HL-60/S4 treated with phorbol 12-myristate 13-acetate at 8.2 ng/mL for 4 days and 3 days (cell line): ENCODE results near the gene ADNP2.

Experiments used
- in situ Hi-C: fragments of 300-500 bp; cut with MboI; formaldehyde crosslinking; loops from 2 replicates; pipeline ENCODE4 v1.15.0; 2022; ENCODE audit warnings: low sequenced_read_pairs

Gene ADNP2

DNA sequence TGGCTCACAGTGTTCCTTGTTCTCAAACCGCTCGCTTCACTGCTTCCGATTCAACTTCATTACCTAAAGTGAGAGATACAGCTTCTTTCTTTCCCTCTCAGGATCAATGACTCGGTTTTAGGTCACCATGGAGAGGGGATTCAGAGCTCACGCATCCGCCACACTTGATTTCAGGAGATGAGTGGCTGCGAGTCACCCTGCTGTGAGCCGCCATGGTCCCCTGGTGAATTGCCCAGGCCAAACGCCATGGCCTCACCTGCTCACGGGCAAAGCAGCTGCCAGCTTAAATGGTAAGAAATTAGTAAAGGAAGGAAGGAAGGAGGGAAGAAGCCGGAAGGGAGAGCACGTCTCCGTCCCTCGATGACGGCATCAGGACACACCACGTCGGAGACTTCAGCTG lies 60.5 kb downstream of the ADNP2 start:
- in situ Hi-C loops = no loop called here

DNA sequence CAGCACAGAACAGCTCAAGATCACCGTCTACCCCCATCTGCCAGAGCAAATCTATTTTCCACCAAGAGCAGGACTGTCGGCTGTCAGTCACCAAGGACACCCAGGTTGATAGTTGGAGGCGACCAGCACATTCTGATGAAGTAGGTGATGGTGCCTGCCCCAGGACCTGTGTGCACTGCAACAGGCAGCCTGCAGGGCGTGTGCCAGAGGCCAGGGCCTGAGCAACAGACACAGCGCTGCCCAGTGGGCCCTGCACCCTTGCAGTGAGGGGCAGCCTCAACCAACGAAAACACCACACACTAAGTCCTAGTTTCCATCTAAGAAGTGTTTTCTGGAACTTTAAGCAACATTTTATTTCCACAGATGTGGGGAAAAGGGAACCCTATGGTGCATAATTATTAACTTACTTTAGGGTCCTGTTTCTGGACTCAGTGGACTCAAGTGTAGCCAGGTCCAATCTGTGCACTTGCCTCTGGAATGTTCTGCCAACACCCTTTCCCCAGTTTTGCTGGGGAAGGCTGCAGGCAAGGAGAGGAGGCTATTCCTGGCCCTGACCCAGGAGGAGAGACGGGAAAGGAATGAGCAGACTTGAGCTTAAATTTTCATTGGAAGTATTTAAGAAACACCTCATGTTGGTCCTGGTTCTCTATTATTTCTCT lies 61.5 kb downstream of the ADNP2 start:
- in situ Hi-C loops = no loop called here

DNA sequence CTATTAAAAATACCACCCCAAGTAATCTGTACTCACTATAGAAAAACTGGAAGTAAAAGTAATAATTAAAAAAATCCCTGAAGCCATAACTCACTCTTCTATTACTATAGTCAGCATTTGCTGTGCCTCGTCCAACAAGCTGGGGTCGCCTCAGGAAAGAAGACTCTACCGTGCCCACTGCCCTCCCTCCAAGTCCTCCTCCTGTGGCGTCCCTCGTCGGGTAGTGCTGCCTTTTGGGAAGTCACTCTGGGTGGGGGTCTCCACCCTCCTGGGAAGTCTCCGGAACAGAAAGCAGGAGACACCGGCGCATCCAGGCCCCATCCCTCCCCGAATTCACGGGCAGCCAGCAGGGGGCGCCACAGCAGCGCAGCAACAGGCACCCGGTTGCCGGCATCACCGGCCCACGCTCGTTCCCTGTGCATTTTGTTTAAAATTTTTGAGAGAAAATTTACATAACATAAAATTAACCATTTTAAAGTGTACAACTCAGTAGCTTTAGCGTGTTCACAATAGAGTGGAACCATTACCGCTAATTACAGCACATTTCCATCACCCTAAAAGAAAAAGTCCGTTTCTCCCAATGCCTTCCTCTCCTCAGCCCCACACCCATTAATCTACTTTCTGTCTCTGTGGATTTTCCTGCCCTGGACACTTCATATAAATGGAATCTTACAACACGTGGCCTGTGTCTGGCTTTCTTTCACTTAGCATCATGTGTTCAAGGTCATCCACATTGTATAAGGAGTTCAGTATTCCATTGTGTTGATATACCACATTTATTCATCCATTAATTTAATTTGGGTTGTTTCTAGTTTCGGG lies 62.2 kb downstream of the ADNP2 start:
- in situ Hi-C loops = no loop called here

DNA sequence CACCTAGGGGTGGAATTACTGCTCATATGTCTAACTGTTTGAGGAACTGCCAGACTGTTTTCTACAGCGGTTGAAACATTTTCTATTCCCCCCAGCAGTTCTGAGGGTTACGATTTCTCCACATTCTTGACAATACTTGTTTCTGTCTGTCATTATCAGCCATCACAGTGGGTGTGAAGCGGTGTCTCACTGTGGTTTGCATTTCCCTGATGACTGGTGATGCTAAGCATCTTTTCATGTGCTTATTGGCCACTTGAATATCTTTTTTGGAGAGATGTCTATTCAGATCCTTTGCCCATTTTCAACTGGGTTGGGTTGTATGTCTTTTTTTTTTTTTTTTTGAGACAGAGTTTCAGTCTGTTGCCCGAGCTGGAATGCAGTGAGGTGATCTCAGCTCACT lies 63.0 kb downstream of the ADNP2 start:
- in situ Hi-C loops = no loop called here

DNA sequence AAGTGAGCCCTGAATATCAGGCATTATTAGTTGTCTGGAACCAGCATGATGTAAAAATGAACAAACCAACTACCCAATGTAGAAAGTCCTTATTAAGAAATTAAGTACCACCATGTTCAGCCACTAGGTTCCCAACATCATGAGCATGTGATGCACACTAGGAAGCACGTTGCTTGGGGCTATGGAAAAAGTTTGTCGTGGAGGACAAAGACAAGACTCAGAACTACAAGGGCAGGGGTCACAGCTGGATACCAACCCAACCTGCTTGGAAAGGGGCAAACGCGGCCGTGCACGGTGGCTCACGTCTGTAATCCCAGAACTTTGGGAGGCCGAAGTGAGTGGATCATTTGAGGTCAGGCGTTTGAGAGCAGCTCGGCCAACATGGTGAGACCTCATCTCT lies 64.0 kb downstream of the ADNP2 start:
- in situ Hi-C loops = no loop called here

DNA sequence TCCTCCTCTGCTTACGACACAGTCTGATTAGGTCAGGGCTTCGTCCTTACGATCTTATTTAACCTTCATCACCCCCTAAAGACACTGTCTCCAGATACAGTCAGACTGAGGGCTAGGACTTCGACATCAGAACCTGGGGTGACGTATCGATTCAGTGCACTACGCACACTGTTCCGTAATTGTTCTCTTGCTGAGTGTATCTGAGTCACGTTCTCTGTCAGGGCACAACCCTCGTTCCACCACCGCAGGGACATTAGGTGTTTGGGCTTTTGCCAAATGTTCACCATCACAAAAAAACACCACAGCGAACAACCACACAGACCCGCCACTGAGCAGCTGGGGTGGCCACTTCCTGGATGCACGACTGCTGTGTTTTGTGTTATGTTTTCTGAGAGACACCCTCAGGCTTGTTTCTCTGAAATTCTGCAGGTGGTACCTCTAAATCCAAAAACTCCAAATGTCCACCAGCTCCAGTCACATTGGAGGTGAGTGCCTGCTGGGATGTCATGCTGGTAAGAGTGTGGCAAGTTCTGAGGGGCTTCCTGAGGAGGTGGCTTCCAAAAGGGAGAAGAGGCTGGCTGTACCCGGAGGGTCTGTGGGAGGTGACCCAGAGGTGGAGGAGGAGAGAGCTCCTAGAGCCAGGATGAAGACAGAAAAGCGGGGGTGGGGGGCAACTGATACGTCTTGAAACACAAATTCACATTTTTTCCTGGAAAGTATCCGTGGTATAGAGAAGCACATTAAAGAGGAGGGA lies 66.6 kb downstream of the ADNP2 start:
- in situ Hi-C loops = no loop called here

DNA sequence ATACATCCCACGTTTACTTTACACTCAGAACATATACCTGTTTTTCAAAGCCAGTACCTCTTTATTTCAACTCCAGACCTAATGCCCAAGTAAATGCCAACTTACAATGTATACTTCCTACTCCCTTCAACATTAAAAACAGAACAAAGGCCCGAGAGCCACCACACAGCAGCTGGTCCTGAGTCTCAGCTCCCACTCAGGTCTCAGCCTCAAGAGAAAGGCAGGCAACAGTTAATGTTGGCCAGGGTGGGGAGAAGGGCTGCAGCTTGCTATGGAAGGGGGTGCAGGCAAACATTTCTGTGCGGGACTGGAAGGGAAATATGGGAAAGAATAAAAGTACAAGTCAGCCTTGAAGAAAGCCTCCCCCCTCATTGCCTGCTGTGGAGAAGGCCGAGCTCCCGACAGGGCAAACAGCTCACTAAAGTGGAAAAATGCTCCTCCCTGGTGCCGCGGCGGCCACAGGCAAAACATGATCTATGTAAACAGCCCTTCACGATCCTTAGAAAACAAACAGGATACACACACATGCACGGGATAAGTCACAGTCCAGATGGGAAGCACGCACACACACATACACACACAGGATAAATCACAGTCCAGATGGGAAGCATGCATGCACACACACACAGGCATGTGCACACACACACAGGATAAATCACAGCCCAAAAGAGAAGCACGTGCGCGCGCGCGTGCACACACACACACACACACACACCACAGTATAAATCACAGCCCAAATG lies 67.4 kb downstream of the ADNP2 start:
- in situ Hi-C loops = no loop called here

DNA sequence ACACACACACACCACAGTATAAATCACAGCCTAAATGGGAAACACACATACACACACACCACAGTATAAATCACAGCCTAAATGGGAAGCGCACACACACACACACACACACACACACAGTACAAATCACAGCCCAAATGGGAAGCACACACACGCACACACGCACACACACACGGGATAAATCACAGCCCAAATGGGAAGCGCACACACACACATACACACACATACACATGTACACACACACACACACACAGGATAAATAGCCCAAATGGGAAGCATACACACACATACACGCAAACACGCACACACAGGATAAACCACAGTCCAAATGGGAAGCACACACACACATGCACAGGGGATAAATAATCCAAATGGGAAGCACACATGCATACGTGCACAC lies 68.1 kb downstream of the ADNP2 start:
- in situ Hi-C loops = no loop called here

DNA sequence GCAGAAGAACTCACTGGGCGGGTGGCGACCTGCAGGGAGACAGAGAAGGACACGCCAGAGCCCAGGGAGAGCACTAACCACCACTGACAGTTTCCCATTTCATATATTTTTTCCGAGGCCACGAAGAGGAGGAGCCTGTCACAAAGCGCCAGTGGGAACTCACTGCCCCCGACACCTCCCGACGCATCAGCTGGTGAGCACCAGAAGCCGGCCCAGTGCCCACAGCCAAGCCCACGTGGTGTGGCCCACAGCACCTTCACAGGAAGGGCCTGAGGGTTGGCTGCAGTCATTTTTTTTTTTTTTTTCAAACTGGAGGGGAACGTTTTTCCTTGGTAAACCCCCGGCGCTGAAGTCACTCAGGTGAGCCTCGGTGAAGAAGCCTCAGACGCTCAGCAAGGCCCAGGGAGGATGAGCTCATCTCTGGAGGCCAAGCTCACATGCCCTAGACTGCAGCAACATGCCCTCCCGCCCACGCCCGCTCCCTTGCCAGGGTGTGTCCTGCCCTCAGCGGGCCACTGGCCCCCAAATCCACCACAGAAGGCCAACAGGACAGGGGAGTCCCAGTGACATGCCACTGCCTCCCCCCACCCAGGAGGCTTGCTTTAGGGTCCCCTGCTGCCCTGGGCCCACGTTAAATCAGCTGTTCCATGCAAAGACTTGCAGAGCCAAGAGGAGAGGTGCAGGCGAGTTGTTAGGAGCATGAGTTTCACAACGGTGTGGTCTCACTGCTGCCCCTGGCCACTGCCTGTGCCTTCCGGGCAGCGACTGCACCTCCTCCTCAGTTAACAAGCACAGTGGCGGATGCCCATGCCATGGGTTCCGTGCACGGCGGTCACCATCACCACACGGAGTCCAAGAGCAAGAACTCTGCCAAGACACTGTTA lies 70.1 kb downstream of the ADNP2 start:
- in situ Hi-C loops = no loop called here

DNA sequence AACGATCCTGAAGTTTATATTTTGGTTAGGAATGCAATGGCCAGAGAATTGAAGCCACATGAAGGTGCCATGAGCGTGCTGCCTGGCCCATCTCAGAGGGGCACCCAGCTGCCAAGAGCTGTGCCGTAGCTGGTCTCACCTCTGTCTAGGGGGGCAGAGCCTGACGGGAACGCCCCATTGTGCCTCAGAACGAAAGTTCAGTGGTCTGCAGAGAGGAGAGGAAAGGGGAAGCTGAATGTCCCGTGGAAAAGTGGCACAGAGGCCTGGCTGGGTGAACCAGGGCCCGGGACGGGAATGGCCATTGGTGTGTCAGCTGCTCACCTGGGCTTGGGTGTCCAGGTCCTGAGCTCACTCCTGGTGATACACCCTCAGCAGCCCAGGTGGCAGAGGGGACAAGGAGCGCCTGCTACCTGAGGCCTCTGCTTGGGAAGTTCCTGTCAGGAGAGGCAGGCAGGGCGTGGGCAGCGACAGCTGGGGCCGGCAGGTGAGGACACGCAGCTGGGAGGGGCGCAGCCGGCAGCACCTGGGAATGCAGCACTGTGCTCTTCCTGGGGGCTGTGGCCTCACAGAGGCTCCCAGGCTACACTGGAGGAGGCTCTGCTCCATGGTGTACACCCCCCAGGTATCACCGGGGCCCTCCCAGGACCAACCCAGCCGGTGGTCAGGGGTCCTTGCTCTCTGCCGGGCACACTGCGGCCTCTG lies 70.9 kb downstream of the ADNP2 start:
- in situ Hi-C loops = no loop called here

DNA sequence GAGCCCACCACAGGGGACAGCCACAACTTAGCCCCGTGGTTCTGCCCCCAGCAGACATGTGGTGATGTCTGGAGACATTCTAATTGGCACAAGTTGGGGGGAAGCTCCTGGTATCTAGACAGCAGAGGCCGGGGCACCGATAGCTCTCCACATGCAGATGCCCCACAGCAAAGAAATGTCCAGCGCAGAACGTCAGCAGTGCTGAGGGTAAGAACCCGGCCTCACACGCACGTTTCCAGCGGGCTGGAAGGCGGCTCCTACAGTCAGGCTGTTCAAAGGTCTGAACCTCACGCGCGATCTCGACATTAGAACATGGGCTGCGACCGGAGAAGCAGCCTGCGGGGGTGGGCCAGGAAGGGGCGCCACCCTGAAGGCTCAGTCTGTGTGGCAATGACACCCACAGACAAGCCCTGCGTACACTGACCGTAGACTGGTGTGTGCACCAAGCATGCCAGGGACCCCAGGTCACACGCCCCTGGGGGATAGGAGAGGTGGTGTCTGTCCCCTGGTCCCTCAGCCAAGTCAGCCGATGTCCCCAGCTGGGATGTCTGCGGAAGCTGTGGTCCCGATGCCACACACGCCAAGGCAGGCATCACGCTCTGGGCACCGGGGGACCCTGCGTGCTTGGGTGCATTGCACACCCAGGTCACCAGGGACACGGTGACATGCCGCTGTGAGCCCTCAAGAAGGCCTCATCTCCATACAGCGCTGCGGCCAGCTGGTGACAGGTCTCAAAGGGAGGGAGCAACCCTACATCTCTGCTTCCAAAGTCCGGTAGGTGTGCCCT lies 71.9 kb downstream of the ADNP2 start:
- in situ Hi-C loops = no loop called here

DNA sequence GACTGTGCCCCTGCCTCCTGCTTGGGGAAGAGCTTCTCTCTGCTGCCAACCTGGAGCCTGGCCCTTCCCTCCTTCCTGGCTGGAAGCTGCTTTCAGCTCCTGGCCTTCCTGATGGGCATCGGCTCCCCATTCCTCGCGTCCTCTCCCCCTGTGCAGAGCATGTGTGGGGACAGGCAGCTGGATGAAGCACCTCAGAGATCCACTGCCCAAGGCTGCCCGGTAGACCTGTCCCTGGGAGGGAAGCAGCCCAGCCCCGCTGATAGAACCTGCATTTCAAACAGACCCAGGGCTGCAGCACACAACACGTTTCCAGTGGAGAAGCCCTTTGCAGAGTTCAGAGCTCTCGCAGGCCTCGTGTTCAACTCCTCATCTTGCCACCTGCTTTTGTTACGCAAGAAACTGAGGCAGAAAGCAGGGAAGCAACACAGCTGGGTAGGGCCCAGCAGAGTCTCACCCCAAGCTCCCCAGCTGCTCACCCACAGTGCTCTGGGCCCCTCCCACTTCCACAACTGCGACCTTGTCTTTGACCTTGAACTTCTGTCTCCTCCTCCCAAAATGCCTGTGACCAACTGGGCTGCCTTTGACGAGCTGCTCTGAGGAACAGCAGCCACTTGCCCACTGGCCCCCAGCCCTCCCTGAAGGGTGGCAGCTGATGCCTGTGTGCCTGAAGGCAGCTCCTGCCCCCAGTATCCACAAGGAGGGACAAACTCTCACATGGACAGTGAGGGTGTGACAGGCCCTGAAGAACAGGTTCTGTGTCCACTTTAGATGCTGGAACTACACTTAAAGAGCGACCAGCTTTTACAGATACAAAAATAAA lies 72.8 kb downstream of the ADNP2 start:
- in situ Hi-C loops = no loop called here

DNA sequence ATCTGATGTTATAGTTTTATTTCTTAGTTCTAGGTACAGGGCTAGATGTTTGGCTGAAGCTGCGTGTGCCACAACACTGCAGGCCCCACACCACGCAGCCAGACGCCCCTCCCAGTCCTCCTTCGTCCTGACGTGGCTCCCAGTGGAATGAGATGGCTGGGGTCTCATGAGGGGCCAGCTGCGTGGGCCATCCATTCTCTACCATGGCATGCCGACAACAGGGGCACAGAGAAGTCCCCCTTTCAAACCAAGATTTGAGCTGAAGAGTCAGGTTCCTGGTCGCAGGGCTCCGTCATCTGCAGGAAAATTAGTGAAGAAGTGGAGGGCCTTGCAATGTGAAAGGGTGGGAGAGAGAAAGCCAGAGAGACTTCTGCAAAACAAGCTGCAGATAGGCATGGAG lies 73.8 kb downstream of the ADNP2 start:
- in situ Hi-C loops = no loop called here

DNA sequence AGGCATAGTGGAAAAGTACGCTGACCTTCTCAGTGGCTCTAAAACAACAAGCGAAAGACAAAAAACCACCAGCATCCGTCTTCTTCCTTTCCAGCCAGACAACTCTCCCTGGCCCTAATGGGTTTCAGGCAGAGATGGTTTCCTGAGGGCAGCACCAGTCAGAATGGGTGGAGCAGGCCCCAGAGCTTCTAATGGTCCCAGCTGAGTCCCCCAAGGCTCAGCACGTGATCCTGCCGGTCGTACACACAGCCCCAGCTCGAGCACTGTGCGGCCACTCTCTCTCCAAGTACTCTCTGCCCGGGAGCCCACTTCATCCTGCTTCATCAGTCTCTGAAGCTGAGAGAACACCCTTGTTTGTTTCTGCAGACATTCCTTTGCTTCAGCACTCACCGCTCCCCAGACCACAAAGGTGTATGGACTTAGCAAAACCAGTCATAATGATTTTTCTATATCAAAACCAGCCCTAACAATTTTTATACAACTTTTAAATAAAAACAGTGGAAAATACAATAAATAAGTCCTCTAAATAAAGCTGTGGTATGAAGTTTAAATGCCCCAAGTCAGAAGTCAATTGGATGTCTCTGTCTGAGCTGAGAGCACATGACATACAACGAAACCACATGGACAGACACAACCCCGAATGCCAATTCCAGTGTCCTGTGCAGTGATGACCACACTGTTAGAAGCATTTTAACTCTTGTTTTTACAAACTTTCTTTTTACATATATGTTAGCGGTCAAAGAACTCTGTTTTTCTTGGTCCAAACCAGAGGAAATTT lies 74.4 kb downstream of the ADNP2 start:
- in situ Hi-C loops = no loop called here

DNA sequence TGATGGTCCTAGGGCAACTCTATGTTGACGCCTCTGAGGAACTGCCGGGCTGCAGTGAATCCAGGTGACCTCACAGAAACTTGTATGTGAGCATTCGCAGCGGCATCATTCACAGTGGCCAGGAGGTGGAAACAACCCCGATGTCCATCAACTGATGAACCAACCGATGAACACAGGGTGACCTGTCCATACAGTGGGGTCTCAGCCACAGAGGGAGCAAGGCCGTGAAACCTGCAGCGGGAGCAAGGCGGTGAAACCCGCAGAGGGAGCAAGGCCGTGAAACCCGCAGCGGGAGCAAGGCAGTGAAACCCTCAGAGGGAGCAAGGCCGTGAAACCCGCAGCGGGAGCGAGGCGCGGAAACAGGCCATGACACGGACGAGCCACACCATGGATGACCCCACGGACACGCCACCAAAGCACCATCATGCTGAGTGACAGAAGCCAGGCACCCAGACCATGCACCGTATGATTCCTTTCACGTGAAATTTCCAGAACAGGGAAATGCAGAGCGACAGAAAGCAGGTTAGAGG lies 75.2 kb downstream of the ADNP2 start:
- in situ Hi-C loops = no loop called here

DNA sequence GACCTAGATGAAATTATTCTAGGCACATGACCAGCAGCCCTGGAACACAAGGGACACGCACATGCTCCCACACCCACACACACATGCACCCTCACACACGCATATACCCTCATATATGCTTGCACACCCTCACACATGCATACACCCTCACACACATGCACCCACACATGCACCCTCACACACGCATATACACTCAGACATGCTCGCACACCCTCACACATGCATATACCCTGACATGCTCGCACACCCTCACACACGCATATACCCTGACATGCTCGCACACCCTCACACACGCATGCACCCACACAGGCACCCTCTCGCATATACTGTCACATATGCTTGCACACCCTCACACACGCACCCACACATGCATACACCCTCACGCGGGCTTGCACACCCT lies 76.5 kb downstream of the ADNP2 start:
- in situ Hi-C loops = no loop called here
